Lower lobe of right lung (tissue), 2 donors: Measurements from ENCODE around the gene GNMT. TPM values are rescaled to one million over a fixed set of nuclear protein-coding genes. Genes with fewer than 3 reads are reported as not detected.

Experiments
- ATAC-seq, 2 donors: fragments of 200-7000 bp; cut with Tn5 transposase; one replicate each; pipeline ENCODE4 v1.9.1; 2020 to 2022; ENCODE audit warnings: mild to moderate bottlenecking in 2 of 2, moderate library complexity in 2 of 2
- DNase-seq: peaks from one replicate; pipeline ENCODE4 v3.0.0-alpha.2; 2020
- H3K27ac ChIP-seq: fragments of 200-600 bp; one replicate; pipeline ENCODE4 v1.8.0; 2022
- H3K27me3 ChIP-seq: fragments of 200-600 bp; one replicate; pipeline ENCODE4 v1.8.0; 2022; ENCODE audit warnings: low read depth
- H3K36me3 ChIP-seq: fragments of 200-600 bp; one replicate; pipeline ENCODE4 v1.8.0; 2022; ENCODE audit warnings: mild to moderate bottlenecking
- H3K4me1 ChIP-seq: fragments of 200-600 bp; one replicate; pipeline ENCODE4 v1.8.0; 2022
- H3K4me3 ChIP-seq: fragments of 200-600 bp; one replicate; pipeline ENCODE4 v1.8.0; 2022; ENCODE audit warnings: mild to moderate bottlenecking
- H3K9me3 ChIP-seq: fragments of 200-600 bp; one replicate; pipeline ENCODE4 v1.8.0; 2022
- intact Hi-C: fragments of 100-400 bp; cut with DNase I; formaldehyde crosslinking; loops from one replicate; pipeline ENCODE4 v1.11.0; 2022
- total RNA-seq: library from RNA; stranded (reverse); fragmentation: NEBNext Ultra II Directional; extraction: Animal tissue kit (Norgen Biotek cat#: 25700); gene quantifications from one replicate; pipeline ENCODE4 v1.2.1, GENCODE V29; 2021
- TF ChIP-seq, protein P1 (sequence below): fragments of 200-600 bp; IDR thresholded peaks from one replicate; pipeline ENCODE4 v1.8.0; 2022; ENCODE audit warnings: antibody characterized with exemption, mild to moderate bottlenecking
- donor health status: DM: no; HTN: yes; CAD: no; lungs with severe emphysema.

The GNMT gene
- total RNA-seq, 1 donor from 2014 or later, result 2.4 TPM

DNA sequence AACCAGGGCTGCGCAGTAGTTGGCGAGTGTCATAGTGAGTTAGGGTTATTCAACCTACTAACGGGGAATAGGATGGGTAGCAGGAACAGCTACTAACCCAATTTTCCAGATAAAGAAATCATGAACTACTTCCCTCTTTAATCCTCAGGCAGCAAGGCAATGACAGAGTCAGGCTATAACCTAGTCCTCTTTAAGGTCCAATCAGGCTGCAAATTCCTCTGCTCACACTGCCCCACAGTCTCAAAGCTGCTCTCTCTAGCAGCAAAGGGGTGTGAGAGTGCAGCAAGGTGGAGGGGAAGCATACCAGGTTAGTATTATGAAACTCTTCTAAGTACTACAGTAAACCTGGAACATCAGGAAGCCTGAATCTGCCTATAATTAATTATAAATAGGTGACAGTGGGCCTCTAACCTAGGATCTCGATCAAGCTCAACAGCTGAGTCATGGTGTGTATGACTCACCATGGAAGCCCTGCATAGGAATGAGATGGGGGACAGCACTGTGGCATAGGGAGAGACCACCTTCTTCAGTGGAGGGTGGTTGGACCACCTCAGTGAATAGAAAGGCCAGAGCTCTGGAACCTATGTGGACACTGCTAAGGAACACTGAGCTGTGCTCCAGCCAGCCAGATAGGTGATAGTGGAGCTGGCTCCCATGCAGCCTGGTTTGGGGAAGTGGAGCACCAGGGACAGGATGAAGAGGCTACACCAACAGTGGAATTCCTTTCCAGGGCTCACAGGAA lies 10.5 kb downstream of the GNMT start:
- ATAC-seq (no peak), DNase-seq (no peak)
- intact Hi-C loops, result no loop called here
- H3K9me3 ChIP-seq, result no peaks in the 10 kb centered on the region
- H3K4me1 ChIP-seq, result no peaks in the 10 kb centered on the region
- H3K27ac ChIP-seq, result no peak overlapping the region
- no peak overlapping the region for H3K4me3 ChIP-seq
- H3K27me3 ChIP-seq, result no peaks in the 10 kb centered on the region
- H3K36me3 ChIP-seq, result peaks cover 44% of the 10 kb centered on the region
- TF ChIP-seq, protein P1, sequence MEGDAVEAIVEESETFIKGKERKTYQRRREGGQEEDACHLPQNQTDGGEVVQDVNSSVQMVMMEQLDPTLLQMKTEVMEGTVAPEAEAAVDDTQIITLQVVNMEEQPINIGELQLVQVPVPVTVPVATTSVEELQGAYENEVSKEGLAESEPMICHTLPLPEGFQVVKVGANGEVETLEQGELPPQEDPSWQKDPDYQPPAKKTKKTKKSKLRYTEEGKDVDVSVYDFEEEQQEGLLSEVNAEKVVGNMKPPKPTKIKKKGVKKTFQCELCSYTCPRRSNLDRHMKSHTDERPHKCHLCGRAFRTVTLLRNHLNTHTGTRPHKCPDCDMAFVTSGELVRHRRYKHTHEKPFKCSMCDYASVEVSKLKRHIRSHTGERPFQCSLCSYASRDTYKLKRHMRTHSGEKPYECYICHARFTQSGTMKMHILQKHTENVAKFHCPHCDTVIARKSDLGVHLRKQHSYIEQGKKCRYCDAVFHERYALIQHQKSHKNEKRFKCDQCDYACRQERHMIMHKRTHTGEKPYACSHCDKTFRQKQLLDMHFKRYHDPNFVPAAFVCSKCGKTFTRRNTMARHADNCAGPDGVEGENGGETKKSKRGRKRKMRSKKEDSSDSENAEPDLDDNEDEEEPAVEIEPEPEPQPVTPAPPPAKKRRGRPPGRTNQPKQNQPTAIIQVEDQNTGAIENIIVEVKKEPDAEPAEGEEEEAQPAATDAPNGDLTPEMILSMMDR, result no peak

DNA sequence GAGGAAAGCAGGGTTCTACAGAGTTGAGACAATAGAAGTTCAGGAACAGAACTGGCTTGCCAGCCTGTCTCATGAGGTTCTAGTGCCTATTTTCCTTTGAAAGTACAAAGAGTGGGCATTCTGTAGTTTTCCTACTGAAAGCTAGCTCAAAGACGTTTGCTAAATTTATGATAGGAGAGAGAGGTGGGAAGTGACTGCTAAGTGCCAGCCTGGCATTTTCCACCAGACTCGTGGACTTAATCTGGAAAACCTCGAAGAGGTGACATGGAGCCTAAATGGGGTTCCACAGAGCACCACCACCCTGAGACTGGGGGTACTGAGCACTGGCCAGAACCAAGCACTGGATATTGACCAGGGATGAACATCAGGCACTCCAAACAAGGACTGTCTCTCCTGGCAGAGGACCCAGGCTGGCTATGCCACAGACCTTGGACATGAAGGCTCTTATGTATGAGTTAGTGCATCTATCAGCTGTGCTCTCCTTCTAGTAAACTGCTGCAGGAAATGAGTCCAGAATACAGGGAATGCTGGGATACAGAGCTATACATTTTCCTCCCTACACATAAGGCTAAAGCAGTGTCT lies 11.3 kb downstream of the GNMT start:
- Histone ChIP-seq H3K4me3 (no peak overlapping the region), H3K27me3 (no peaks in the 10 kb centered on the region), H3K27ac (no peak overlapping the region), H3K9me3 (no peaks in the 10 kb centered on the region), H3K4me1 (no peaks in the 10 kb centered on the region), H3K36me3 (peaks cover 37% of the 10 kb centered on the region)
- intact Hi-C loops, result no loop called here
- TF ChIP-seq, protein P1, result no peak
- ATAC-seq, result no peak
- no peak for DNase-seq

DNA sequence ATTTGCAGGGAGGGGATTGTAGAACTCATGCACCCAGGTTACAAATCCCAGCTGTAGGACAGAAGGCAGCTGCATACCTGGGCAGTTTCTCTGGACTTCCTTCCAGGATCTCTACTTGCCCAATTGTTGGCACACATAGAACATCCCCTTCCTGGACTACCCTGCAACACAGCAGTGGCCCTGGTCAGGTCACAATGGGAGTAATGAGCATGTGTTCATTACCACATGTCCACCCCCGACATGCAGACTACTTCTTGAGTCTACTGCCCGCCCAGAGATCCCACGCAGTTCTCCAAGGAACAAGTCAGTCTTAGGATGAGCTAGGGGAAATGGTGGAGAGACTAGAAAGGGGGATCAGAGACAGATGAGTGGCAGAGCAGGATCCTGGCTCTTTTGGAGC lies 13.4 kb downstream of the GNMT start:
- H3K36me3 ChIP-seq, result peaks cover 18% of the 10 kb centered on the region
- TF ChIP-seq, protein P1, result no peak
- no peaks in the 10 kb centered on the region for H3K27me3 ChIP-seq
- intact Hi-C loops, result no loop called here
- H3K4me1 ChIP-seq, result peaks cover 13% of the 10 kb centered on the region
- H3K4me3 ChIP-seq, result no peak overlapping the region
- H3K9me3 ChIP-seq, result no peaks in the 10 kb centered on the region
- DNase-seq (no peak), ATAC-seq (peak in 1 of 2 donors; percentile 14)
- no peak overlapping the region for H3K27ac ChIP-seq

DNA sequence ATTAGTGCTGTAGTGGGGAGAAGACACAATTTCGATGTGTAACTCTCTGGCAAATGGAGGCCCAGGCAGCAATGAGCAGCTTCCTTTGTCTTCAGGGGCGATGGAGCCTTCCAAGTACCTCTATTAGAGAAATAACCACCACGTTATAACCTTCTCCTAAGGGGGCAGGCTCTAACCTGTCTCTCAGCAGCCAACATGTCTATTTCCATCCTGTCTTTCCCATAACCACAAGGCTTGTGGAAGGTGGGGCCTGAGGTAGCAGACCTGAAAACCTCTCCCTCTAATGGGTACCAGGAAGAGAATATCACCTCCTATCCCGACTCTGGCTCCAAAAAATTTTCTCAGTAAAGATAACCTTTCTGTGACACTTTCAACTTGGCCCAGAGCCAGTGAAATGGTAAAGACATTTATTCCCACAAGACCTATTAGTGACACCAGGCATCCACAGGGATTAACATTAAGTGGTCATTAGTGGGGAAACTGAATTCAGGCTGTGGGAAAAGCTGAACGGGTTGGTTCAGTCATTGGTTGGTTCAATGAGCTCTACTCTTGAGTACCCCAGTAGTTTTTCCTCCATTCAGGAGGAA lies 14.5 kb downstream of the GNMT start:
- H3K4me3 ChIP-seq, result no peak overlapping the region
- no peak for DNase-seq
- no peak for ATAC-seq
- peaks cover 20% of the 10 kb centered on the region for H3K4me1 ChIP-seq
- no peaks in the 10 kb centered on the region for H3K27me3 ChIP-seq
- H3K27ac ChIP-seq, result no peak overlapping the region
- no peaks in the 10 kb centered on the region for H3K9me3 ChIP-seq
- H3K36me3 ChIP-seq, result peaks cover 9% of the 10 kb centered on the region
- intact Hi-C loops, result no loop called here
- TF ChIP-seq, protein P1, result no peak

DNA sequence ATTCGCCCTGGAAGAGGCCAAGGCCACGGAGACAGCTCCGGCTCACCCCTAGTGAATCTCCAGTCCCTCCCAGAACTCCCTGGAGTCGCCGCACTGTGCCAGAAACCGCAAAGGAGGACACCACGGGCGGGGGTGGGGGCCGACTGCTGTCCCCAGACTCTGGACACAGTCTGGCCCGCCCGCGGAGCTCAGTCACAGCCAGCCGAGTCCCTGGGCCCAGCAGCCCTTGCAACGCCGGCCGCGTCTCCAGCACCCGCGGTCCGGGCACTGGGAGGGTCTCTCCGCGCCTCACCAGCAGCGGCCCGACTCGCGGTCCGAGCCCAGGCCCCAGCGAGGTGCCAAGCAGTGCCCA lies 17.9 kb downstream of the GNMT start:
- TF ChIP-seq, protein P1, result no peak
- peak overlapping the region; percentile 88 for H3K4me3 ChIP-seq
- peak overlapping the region; percentile 92 for H3K27ac ChIP-seq
- ATAC-seq (peak; percentile 38 to 50), DNase-seq (peak; percentile 57)
- peaks cover 5% of the 10 kb centered on the region for H3K36me3 ChIP-seq
- intact Hi-C loops, result no loop called here
- H3K4me1 ChIP-seq, result peaks cover 23% of the 10 kb centered on the region
- no peaks in the 10 kb centered on the region for H3K9me3 ChIP-seq
- H3K27me3 ChIP-seq, result no peaks in the 10 kb centered on the region
